Activated naive CD8-positive, alpha-beta T cell treated with anti-CD3 and anti-CD28 coated beads for 36 hours (primary cell): ENCODE measurements around the gene LSM14B. TPM values are rescaled to one million over a fixed set of nuclear protein-coding genes. Genes with fewer than 3 reads are reported as not detected.
"Not testable (repeated sequence)": the region's sequence is repeated elsewhere in the genome, so short reads cannot be mapped to it uniquely, and the experiment has no call there.

ENCODE experiments used
- DNase-seq: peaks from one replicate; pipeline ENCODE4 v3.0.0; 2021
- H3K27ac Mint-ChIP-seq: one replicate; pipeline ENCODE4 v1.8.0; 2022; ENCODE audit warnings: mild to moderate bottlenecking, moderate library complexity, mixed read lengths
- H3K27me3 Mint-ChIP-seq: one replicate; pipeline ENCODE4 v1.8.0; 2022; ENCODE audit warnings: mild to moderate bottlenecking, mixed read lengths
- H3K36me3 Mint-ChIP-seq: one replicate; pipeline ENCODE4 v1.8.0; 2021; ENCODE audit warnings: mild to moderate bottlenecking, mixed read lengths
- H3K4me1 Mint-ChIP-seq: one replicate; pipeline ENCODE4 v1.8.0; 2021; ENCODE audit warnings: mixed read lengths
- H3K4me3 Mint-ChIP-seq: one replicate; pipeline ENCODE4 v1.8.0; 2022; ENCODE audit warnings: mild to moderate bottlenecking, moderate library complexity, mixed read lengths
- H3K9me3 Mint-ChIP-seq: one replicate; pipeline ENCODE4 v1.8.0; 2022; ENCODE audit warnings: mixed read lengths
- total RNA-seq, 2 experiments: library from RNA; stranded (reverse); gene quantifications; one replicate each; pipeline ENCODE4 v1.2.3, GENCODE V29; 2021

The LSM14B gene
- total RNA-seq, 2 experiments from 2014 or later, result 32.8 to 34.5 TPM

GRCh38 chr20:62103508-62104233, 18.6 kb upstream of the LSM14B start:
- peaks cover 22% of the 10 kb centered on the region for H3K36me3 Mint-ChIP-seq
- no peak overlapping the region for H3K4me3 Mint-ChIP-seq
- no peak for DNase-seq
- peaks cover 37% of the 10 kb centered on the region for H3K9me3 Mint-ChIP-seq
- no peaks in the 10 kb centered on the region for H3K4me1 Mint-ChIP-seq
- H3K27me3 Mint-ChIP-seq, result peaks cover 6% of the 10 kb centered on the region
- H3K27ac Mint-ChIP-seq, result no peak overlapping the region

GRCh38 chr20:62104234-62104789, 18.0 kb upstream of the LSM14B start:
- H3K27ac Mint-ChIP-seq, result no peak overlapping the region
- H3K4me3 Mint-ChIP-seq, result no peak overlapping the region
- H3K36me3 Mint-ChIP-seq, result peaks cover 25% of the 10 kb centered on the region
- peaks cover 6% of the 10 kb centered on the region for H3K27me3 Mint-ChIP-seq
- peaks cover 43% of the 10 kb centered on the region for H3K9me3 Mint-ChIP-seq
- no peak for DNase-seq
- H3K4me1 Mint-ChIP-seq, result no peaks in the 10 kb centered on the region

GRCh38 chr20:62104791-62105345, 17.4 kb upstream of the LSM14B start:
- Mint-ChIP-seq H3K27me3 (peaks cover 6% of the 10 kb centered on the region), H3K4me3 (no peak overlapping the region), H3K4me1 (no peaks in the 10 kb centered on the region), H3K27ac (no peak overlapping the region), H3K36me3 (peaks cover 28% of the 10 kb centered on the region), H3K9me3 (peaks cover 46% of the 10 kb centered on the region)
- DNase-seq, result no peak

- Mint-ChIP-seq H3K4me3 (no peak overlapping the region), H3K4me1 (no peaks in the 10 kb centered on the region), H3K9me3 (peaks cover 48% of the 10 kb centered on the region), H3K27ac (no peak overlapping the region), H3K36me3 (peaks cover 32% of the 10 kb centered on the region), H3K27me3 (peaks cover 6% of the 10 kb centered on the region)
- DNase-seq, result no peak
Measured at GRCh38 chr20:62105592-62105991, 16.7 kb upstream of the LSM14B start.

GRCh38 chr20:62111148-62111547, 11.1 kb upstream of the LSM14B start:
- no peak for DNase-seq
- Mint-ChIP-seq H3K4me1 (peaks cover 2% of the 10 kb centered on the region), H3K27me3 (no peaks in the 10 kb centered on the region), H3K27ac (no peak overlapping the region), H3K36me3 (peaks cover 23% of the 10 kb centered on the region), H3K9me3 (peaks cover 61% of the 10 kb centered on the region), H3K4me3 (no peak overlapping the region)

GRCh38 chr20:62112368-62112767, 9.9 kb upstream of the LSM14B start:
- Mint-ChIP-seq H3K27ac (no peak overlapping the region), H3K36me3 (peaks cover 19% of the 10 kb centered on the region), H3K4me1 (peaks cover 7% of the 10 kb centered on the region), H3K9me3 (peaks cover 54% of the 10 kb centered on the region), H3K4me3 (no peak overlapping the region), H3K27me3 (no peaks in the 10 kb centered on the region)
- DNase-seq, result no peak

- H3K4me1 Mint-ChIP-seq, result peaks cover 12% of the 10 kb centered on the region
- H3K9me3 Mint-ChIP-seq, result peaks cover 34% of the 10 kb centered on the region
- no peak overlapping the region for H3K27ac Mint-ChIP-seq
- no peak overlapping the region for H3K4me3 Mint-ChIP-seq
- H3K36me3 Mint-ChIP-seq, result peaks cover 11% of the 10 kb centered on the region
- no peaks in the 10 kb centered on the region for H3K27me3 Mint-ChIP-seq
- DNase-seq, result no peak
Measured at GRCh38 chr20:62114894-62115293, 7.4 kb upstream of the LSM14B start.

- not testable (repeated sequence) for H3K4me3 Mint-ChIP-seq, H3K27ac Mint-ChIP-seq, H3K27me3 Mint-ChIP-seq, DNase-seq
- Mint-ChIP-seq H3K4me1 (peaks cover 18% of the 10 kb centered on the region), H3K9me3 (peaks cover 27% of the 10 kb centered on the region), H3K36me3 (peaks cover 13% of the 10 kb centered on the region)
Measured at GRCh38 chr20:62115800-62116407, 6.4 kb upstream of the LSM14B start.

GRCh38 chr20:62116558-62117361, 5.5 kb upstream of the LSM14B start:
- H3K27ac Mint-ChIP-seq, result no peak overlapping the region
- H3K4me3 Mint-ChIP-seq, result no peak overlapping the region
- no peaks in the 10 kb centered on the region for H3K27me3 Mint-ChIP-seq
- peaks cover 25% of the 10 kb centered on the region for H3K9me3 Mint-ChIP-seq
- peaks cover 10% of the 10 kb centered on the region for H3K36me3 Mint-ChIP-seq
- peaks cover 21% of the 10 kb centered on the region for H3K4me1 Mint-ChIP-seq
- DNase-seq, result no peak

- Mint-ChIP-seq H3K9me3 (peaks cover 23% of the 10 kb centered on the region), H3K27me3 (no peaks in the 10 kb centered on the region), H3K27ac (no peak overlapping the region), H3K36me3 (peaks cover 10% of the 10 kb centered on the region), H3K4me1 (peaks cover 21% of the 10 kb centered on the region), H3K4me3 (no peak overlapping the region)
- no peak for DNase-seq
Measured at GRCh38 chr20:62117362-62117646, 5.0 kb upstream of the LSM14B start.

- peaks cover 10% of the 10 kb centered on the region for H3K36me3 Mint-ChIP-seq
- peak; percentile 65 for DNase-seq
- H3K27me3 Mint-ChIP-seq, result no peaks in the 10 kb centered on the region
- no peak overlapping the region for H3K4me3 Mint-ChIP-seq
- peaks cover 21% of the 10 kb centered on the region for H3K4me1 Mint-ChIP-seq
- no peak overlapping the region for H3K27ac Mint-ChIP-seq
- H3K9me3 Mint-ChIP-seq, result peaks cover 21% of the 10 kb centered on the region
Measured at GRCh38 chr20:62117658-62118057, 4.6 kb upstream of the LSM14B start.

GRCh38 chr20:62118113-62119043, 3.9 kb upstream of the LSM14B start:
- Mint-ChIP-seq H3K27me3 (no peaks in the 10 kb centered on the region), H3K4me3 (no peak overlapping the region), H3K4me1 (peaks cover 23% of the 10 kb centered on the region), H3K27ac (no peak overlapping the region), H3K9me3 (peaks cover 16% of the 10 kb centered on the region), H3K36me3 (peaks cover 10% of the 10 kb centered on the region)
- no peak for DNase-seq

GRCh38 chr20:62119115-62119514, 3.2 kb upstream of the LSM14B start:
- Mint-ChIP-seq H3K27me3 (no peaks in the 10 kb centered on the region), H3K27ac (no peak overlapping the region), H3K36me3 (peaks cover 10% of the 10 kb centered on the region), H3K4me1 (peaks cover 29% of the 10 kb centered on the region), H3K4me3 (no peak overlapping the region), H3K9me3 (peaks cover 11% of the 10 kb centered on the region)
- DNase-seq, result no peak
